Aorta (tissue), 5 donors: ENCODE data around the gene STYXL1. TPM values are rescaled to one million over a fixed set of nuclear protein-coding genes. Genes with fewer than 3 reads are reported as not detected.

ENCODE experiments used
- ATAC-seq: fragments of 200-7000 bp; cut with Tn5 transposase; one replicate; pipeline ENCODE4 v1.9.1; 2022; ENCODE audit warnings: moderate library complexity; ENCODE audit not compliant: low FRiP score
- DNase-seq, 2 donors: peaks; one replicate each; pipeline ENCODE4 v3.0.0-alpha.2; 2020
- H3K27ac ChIP-seq, 2 donors: one replicate each; pipeline ENCODE4 v1.5.1; 2013; ENCODE audit warnings: low read length in 2 of 2, mild to moderate bottlenecking in 2 of 2, moderate library complexity in 2 of 2, control low read depth in 1 of 2, inconsistent platforms in 1 of 2, low read depth in 1 of 2
- H3K27me3 ChIP-seq, 2 donors: one replicate each; pipeline ENCODE4 v1.6.1; 2013; ENCODE audit warnings: control low read depth in 1 of 2, low read length in 1 of 2, mild to moderate bottlenecking in 1 of 2, moderate library complexity in 1 of 2; ENCODE audit not compliant: insufficient read depth in 2 of 2, control insufficient read depth in 1 of 2
- H3K36me3 ChIP-seq, 2 donors: one replicate each; pipeline ENCODE4 v1.6.1; 2013; ENCODE audit warnings: control low read depth in 1 of 2, low read length in 1 of 2, mild to moderate bottlenecking in 1 of 2; ENCODE audit not compliant: insufficient read depth in 2 of 2, control insufficient read depth in 1 of 2
- H3K4me1 ChIP-seq, 2 donors: one replicate each; pipeline ENCODE4 v1.6.1; 2013; ENCODE audit warnings: low read length in 2 of 2, control low read depth in 1 of 2, mild to moderate bottlenecking in 1 of 2, moderate library complexity in 1 of 2; ENCODE audit not compliant: insufficient read depth in 2 of 2, control insufficient read depth in 1 of 2
- H3K4me3 ChIP-seq, 2 donors: one replicate each; pipeline ENCODE4 v1.5.1; 2013; ENCODE audit warnings: low read length in 2 of 2, control low read depth in 1 of 2, mild to moderate bottlenecking in 1 of 2
- H3K9me3 ChIP-seq: one replicate; pipeline ENCODE4 v1.6.1; 2013; ENCODE audit warnings: mild to moderate bottlenecking, low read length; ENCODE audit not compliant: control insufficient read depth
- WGBS, 2 donors: extraction: QIAGEN DNeasy Blood & Tissue Kit; methylation state at CpG; one replicate each; pipeline ENCODE4 v1.1.7; 2013; 5-methylcytosine and 5-hydroxymethylcytosine counted together
- intact Hi-C, 2 donors: fragments of 100-400 bp; cut with DNase I; formaldehyde crosslinking; loops; one replicate each; pipeline versions ENCODE4 v1.14.2 to v1.15.0; 2022
- polyA plus RNA-seq, 2 donors: library from polyadenylated mRNA; stranded (reverse); fragments of 200-250 nt; gene quantifications; one replicate each; pipeline ENCODE4 v1.2.3, GENCODE V29; 2013
- total RNA-seq, 2 donors: library from RNA; stranded (reverse); fragmentation: NEBNext Ultra II Directional; extraction: Animal tissue kit (Norgen Biotek cat#: 25700); gene quantifications; one replicate each; pipeline ENCODE4 v1.2.1, GENCODE V29; 2021
- donor health status: healthy with polysubstance abuse.
- donor health status: Bipolar disorder and iron deficiency.
- donor health status: DM: no; HTN: no; CAD: no.
- donor health status: DM: no; HTN: no; CAD: no.
- donor health status: DM: yes; HTN: yes; CAD: no.

Gene STYXL1
- total and polyA plus RNA-seq, 4 donors, result 6.1 to 18.7 (median 16.5) TPM

- intact Hi-C loops, result no loop called here
- DNase-seq (no peak), ATAC-seq (no peak)
- Histone ChIP-seq H3K36me3 (peaks cover 0 to 13% of the 10 kb centered on the region in 2 donors), H3K4me1 (no peaks in the 10 kb centered on the region), H3K27ac (no peak overlapping the region), H3K9me3 (no peaks in the 10 kb centered on the region), H3K27me3 (no peaks in the 10 kb centered on the region), H3K4me3 (no peak overlapping the region)
- 83 to 84% methylated on average over 30 of the region's 30 CpGs for WGBS, 2 donors
Observed at GRCh38 chr7:75987805-75988567, 59.8 kb downstream of the STYXL1 start.

GRCh38 chr7:75987026-75987804 is 60.6 kb downstream of the STYXL1 start:
- peak in 1 of 2 donors; percentile 31 for DNase-seq
- no peak overlapping the region for H3K27ac ChIP-seq

GRCh38 chr7:75986147-75986781 is 61.5 kb downstream of the STYXL1 start:
- WGBS, 2 donors, result 73 to 77% methylated on average over 20 of the region's 20 CpGs
- Histone ChIP-seq H3K4me3 (no peak overlapping the region), H3K9me3 (no peaks in the 10 kb centered on the region), H3K27me3 (no peaks in the 10 kb centered on the region), H3K4me1 (no peaks in the 10 kb centered on the region), H3K36me3 (peaks cover 0 to 13% of the 10 kb centered on the region in 2 donors), H3K27ac (no peak overlapping the region)
- peak in 1 of 2 donors; percentile 39 for DNase-seq
- intact Hi-C loops, result no loop called here
- no peak for ATAC-seq

More at GRCh38 chr7:75987026-75987804, 60.6 kb downstream of the STYXL1 start:
- no peaks in the 10 kb centered on the region for H3K27me3 ChIP-seq
- peaks cover 0 to 13% of the 10 kb centered on the region in 2 donors for H3K36me3 ChIP-seq
- H3K4me1 ChIP-seq, result no peaks in the 10 kb centered on the region
- ATAC-seq, result no peak
- intact Hi-C loops, result no loop called here
- 90% methylated on average over 32 of the region's 32 CpGs for WGBS, 2 donors
- H3K9me3 ChIP-seq, result no peaks in the 10 kb centered on the region
- no peak overlapping the region for H3K4me3 ChIP-seq

- intact Hi-C loops, result no loop called here
- Histone ChIP-seq H3K27ac (no peak overlapping the region), H3K4me1 (no peaks in the 10 kb centered on the region), H3K9me3 (no peaks in the 10 kb centered on the region), H3K27me3 (no peaks in the 10 kb centered on the region), H3K36me3 (peaks cover 0 to 13% of the 10 kb centered on the region in 2 donors), H3K4me3 (no peak overlapping the region)
- DNase-seq, result peak in 1 of 2 donors; percentile 54
- no peak for ATAC-seq
- WGBS, 2 donors, result 83 to 85% methylated on average over 32 to 41 of the region's 41 CpGs
Observed at GRCh38 chr7:75985518-75986146, 62.2 kb downstream of the STYXL1 start.

GRCh38 chr7:75985009-75985517 is 62.7 kb downstream of the STYXL1 start:
- H3K4me3 ChIP-seq, result no peak overlapping the region
- no peak for ATAC-seq
- WGBS, 2 donors, result 84 to 85% methylated on average over 20 to 21 of the region's 21 CpGs
- intact Hi-C loops, result no loop called here
- H3K27me3 ChIP-seq, result no peaks in the 10 kb centered on the region
- H3K4me1 ChIP-seq, result no peaks in the 10 kb centered on the region
- no peak overlapping the region for H3K27ac ChIP-seq
- no peaks in the 10 kb centered on the region for H3K9me3 ChIP-seq
- DNase-seq, result peak in 1 of 2 donors; percentile 43
- peaks cover 0 to 13% of the 10 kb centered on the region in 2 donors for H3K36me3 ChIP-seq

GRCh38 chr7:75984130-75985008 is 63.4 kb downstream of the STYXL1 start:
- Histone ChIP-seq H3K9me3 (no peaks in the 10 kb centered on the region), H3K27me3 (no peaks in the 10 kb centered on the region), H3K36me3 (peaks cover 0 to 13% of the 10 kb centered on the region in 2 donors), H3K4me3 (no peak overlapping the region), H3K4me1 (no peaks in the 10 kb centered on the region), H3K27ac (no peak overlapping the region)
- ATAC-seq (no peak), DNase-seq (no peak)
- WGBS, 2 donors, result 90 to 91% methylated on average over 42 to 44 of the region's 44 CpGs
- intact Hi-C loops, result no loop called here

GRCh38 chr7:75983471-75984129 is 64.2 kb downstream of the STYXL1 start:
- H3K4me3 ChIP-seq, result no peak overlapping the region
- ATAC-seq (no peak), DNase-seq (no peak)
- H3K9me3 ChIP-seq, result no peaks in the 10 kb centered on the region
- H3K27ac ChIP-seq, result no peak overlapping the region
- intact Hi-C loops, result no loop called here
- H3K4me1 ChIP-seq, result no peaks in the 10 kb centered on the region
- 79 to 81% methylated on average over 26 of the region's 26 CpGs for WGBS, 2 donors
- peaks cover 0 to 13% of the 10 kb centered on the region in 2 donors for H3K36me3 ChIP-seq
- no peaks in the 10 kb centered on the region for H3K27me3 ChIP-seq
